ENCODE data around the gene BARX2. TPM values are rescaled to one million over a fixed set of nuclear protein-coding genes. Genes with fewer than 3 reads are reported as not detected.

BARX2 gene
- total RNA-seq, 4 donors from 2014 or later: 2.1 TPM; not detected in 3

GRCh38 chr11:129425214-129425613, 49.6 kb downstream of the BARX2 start:
- Histone ChIP-seq H3K4me3 (no peak overlapping the region), H3K4me1 (no peaks in the 10 kb centered on the region), H3K36me3 (no peaks in the 10 kb centered on the region), H3K27me3 (peaks cover 4% of the 10 kb centered on the region), H3K9me3 (no peaks in the 10 kb centered on the region), H3K27ac (no peak overlapping the region)
- 46 to 68% methylated on average over 4 of the region's 4 CpGs for WGBS, 2 donors (ENCODE audit: low coverage in 1 of 2)
- ATAC-seq: no peak
- no peak for TF ChIP-seq EP300 (IDR thresholded peaks at IDR 0.05)
- TF ChIP-seq CTCF (IDR thresholded peaks at IDR 0.05): no peak
- TF ChIP-seq POLR2A (IDR thresholded peaks at IDR 0.05): no peak
- TF ChIP-seq POLR2AphosphoS5 (IDR thresholded peaks at IDR 0.05): no peak

GRCh38 chr11:129426038-129426437, 50.4 kb downstream of the BARX2 start:
- no peaks in the 10 kb centered on the region for H3K36me3 ChIP-seq
- H3K27me3 ChIP-seq: peaks cover 4% of the 10 kb centered on the region
- WGBS, 2 donors (ENCODE audit: low coverage in 1 of 2): 85 to 87% methylated on average over 2 to 3 of the region's 3 CpGs
- H3K27ac ChIP-seq: no peak overlapping the region
- H3K4me3 ChIP-seq: no peak overlapping the region
- H3K4me1 ChIP-seq: no peaks in the 10 kb centered on the region
- peaks cover 0 to 5% (median 0%) of the 10 kb centered on the region in 3 donors for H3K9me3 ChIP-seq
- ATAC-seq: no peak
- TF ChIP-seq POLR2A (IDR thresholded peaks at IDR 0.05): no peak
- TF ChIP-seq CTCF (IDR thresholded peaks at IDR 0.05): no peak
- no peak for TF ChIP-seq POLR2AphosphoS5 (IDR thresholded peaks at IDR 0.05)
- TF ChIP-seq EP300 (IDR thresholded peaks at IDR 0.05): no peak

GRCh38 chr11:129426776-129427175, 51.1 kb downstream of the BARX2 start:
- no peak for TF ChIP-seq CTCF (IDR thresholded peaks at IDR 0.05)
- no peak for TF ChIP-seq POLR2AphosphoS5 (IDR thresholded peaks at IDR 0.05)
- no peak for TF ChIP-seq EP300 (IDR thresholded peaks at IDR 0.05)
- no peak for TF ChIP-seq POLR2A (IDR thresholded peaks at IDR 0.05)
- Histone ChIP-seq H3K4me3 (no peak overlapping the region), H3K27me3 (peaks cover 4% of the 10 kb centered on the region), H3K4me1 (no peaks in the 10 kb centered on the region), H3K36me3 (no peaks in the 10 kb centered on the region), H3K9me3 (peaks cover 0 to 12% (median 0%) of the 10 kb centered on the region in 3 donors), H3K27ac (no peak overlapping the region)
- no peak for ATAC-seq
- 90 to 92% methylated on average over 2 to 3 of the region's 3 CpGs for WGBS, 2 donors (ENCODE audit: low coverage in 1 of 2)

- no peak overlapping the region for H3K4me3 ChIP-seq
- H3K27ac ChIP-seq: no peak overlapping the region
- TF ChIP-seq CTCF (IDR thresholded peaks at IDR 0.05) (no peak), EP300 (IDR thresholded peaks at IDR 0.05) (no peak), POLR2AphosphoS5 (IDR thresholded peaks at IDR 0.05) (no peak), POLR2A (IDR thresholded peaks at IDR 0.05) (no peak)
- H3K27me3 ChIP-seq: peaks cover 4% of the 10 kb centered on the region
- H3K4me1 ChIP-seq: no peaks in the 10 kb centered on the region
- WGBS, 2 donors (ENCODE audit: low coverage in 1 of 2): 54 to 64% methylated on average over 2 to 3 of the region's 3 CpGs
- H3K36me3 ChIP-seq: no peaks in the 10 kb centered on the region
- no peak for ATAC-seq
- peaks cover 0 to 17% (median 0%) of the 10 kb centered on the region in 3 donors for H3K9me3 ChIP-seq
Measured at GRCh38 chr11:129427376-129427775, 51.7 kb downstream of the BARX2 start.

- Histone ChIP-seq H3K36me3 (no peaks in the 10 kb centered on the region), H3K27me3 (peaks cover 4% of the 10 kb centered on the region), H3K4me3 (no peak overlapping the region), H3K4me1 (no peaks in the 10 kb centered on the region), H3K9me3 (peaks cover 0 to 17% (median 0%) of the 10 kb centered on the region in 3 donors), H3K27ac (no peak overlapping the region)
- WGBS, 2 donors (ENCODE audit: low coverage in 1 of 2): 31 to 47% methylated on average over 5 of the region's 5 CpGs
- no peak for ATAC-seq
- TF ChIP-seq CTCF (IDR thresholded peaks at IDR 0.05): no peak
- TF ChIP-seq EP300 (IDR thresholded peaks at IDR 0.05): no peak
- no peak for TF ChIP-seq POLR2AphosphoS5 (IDR thresholded peaks at IDR 0.05)
- TF ChIP-seq POLR2A (IDR thresholded peaks at IDR 0.05): no peak
Measured at GRCh38 chr11:129427816-129428406, 52.3 kb downstream of the BARX2 start.
